ENCODE data around the gene YJEFN3.

YJEFN3 gene

GRCh38 chr19:19552798-19553197, 24.1 kb downstream of the YJEFN3 start:
- H3K4me3 ChIP-seq (ENCODE audit: low read depth, low read length): no peak overlapping the region
- DNase-seq (ENCODE audit: low read depth, low spot score): no peak
- POLR2A ChIA-PET: interaction anchor here (0.6 kb wide), 1 partner anchor 379 kb away, joined by 4 read pairs; no protein-coding TSS in a partner anchor
- CTCF ChIA-PET: interaction anchor here (1.0 to 11.6 kb wide), 25 partner anchors 9 to 405 kb away, joined by 3 to 142 read pairs (median 5); partner anchors contain the start of genes GMIP and YJEFN3
- TF ChIP-seq CTCF (IDR thresholded peaks at IDR 0.05; ENCODE audit: insufficient read depth, low read length, missing control alignments): peak; percentile 79

GRCh38 chr19:19553670-19554069, 25.0 kb downstream of the YJEFN3 start:
- H3K4me3 ChIP-seq (ENCODE audit: low read depth, low read length): no peak overlapping the region
- ChIA-PET CTCF (interaction anchor here (0.8 to 11.6 kb wide), 34 partner anchors 8 to 405 kb away, joined by 3 to 142 read pairs (median 6); partner anchors contain the start of genes LPAR2, NDUFA13, PBX4 and TSSK6), POLR2A (no interaction called here)
- no peak for DNase-seq (ENCODE audit: low read depth, low spot score)
- no peak for TF ChIP-seq CTCF (IDR thresholded peaks at IDR 0.05; ENCODE audit: insufficient read depth, low read length, missing control alignments)

DNA sequence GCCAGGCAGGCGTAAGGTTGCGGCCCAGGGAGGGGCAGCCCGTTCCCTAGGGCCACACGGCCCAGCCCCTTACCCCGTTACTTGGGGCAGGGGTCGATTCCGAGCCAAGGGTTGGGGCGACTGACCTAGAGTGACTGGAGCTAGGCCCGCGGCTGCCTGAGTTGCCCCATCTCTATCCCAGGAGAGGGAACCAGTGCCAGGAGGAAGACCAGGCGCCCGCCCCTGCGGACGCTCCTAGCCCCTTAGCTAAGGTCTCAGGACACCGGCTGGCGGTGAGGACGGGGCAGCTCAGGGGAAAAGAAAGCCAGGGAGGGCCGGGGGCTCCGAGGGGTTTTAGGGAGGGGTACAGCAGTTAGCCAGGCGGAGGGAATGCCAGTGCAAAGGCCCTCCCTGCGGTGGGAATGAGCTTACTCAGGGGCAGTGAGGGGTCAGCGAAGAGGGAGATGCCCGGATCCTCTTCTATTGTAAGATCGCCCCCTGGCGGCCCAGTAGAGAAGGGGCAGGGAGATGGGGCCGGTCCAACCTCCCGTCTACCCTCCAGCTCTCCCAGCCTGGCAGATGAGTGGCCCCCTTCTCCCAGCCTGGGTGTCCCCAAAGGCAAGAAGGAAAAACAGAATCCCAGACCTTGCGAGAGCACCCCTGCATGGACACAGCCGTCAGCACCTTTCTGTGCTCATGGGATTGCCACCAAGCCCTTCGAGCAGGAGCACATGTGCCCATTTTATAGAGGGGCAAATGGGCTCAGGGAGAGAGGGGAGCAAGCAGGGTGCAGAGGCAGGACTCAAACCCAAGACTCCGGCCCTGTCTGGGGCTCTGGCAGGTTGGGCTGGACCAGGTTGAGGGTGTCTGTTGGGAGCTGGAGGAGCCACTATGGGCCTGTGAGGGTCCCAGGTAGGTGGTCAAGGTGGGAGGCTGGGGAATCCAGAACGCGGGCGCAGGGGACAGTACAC, 25.6 kb downstream of the YJEFN3 start:
- ChIA-PET POLR2A (no interaction called here), CTCF (interaction anchor here (0.7 to 11.6 kb wide), 30 partner anchors 8 to 404 kb away, joined by 3 to 142 read pairs (median 5); partner anchors contain the start of genes LPAR2, NDUFA13, PBX4 and TSSK6)
- TF ChIP-seq CTCF (IDR thresholded peaks at IDR 0.05; ENCODE audit: insufficient read depth, low read length, missing control alignments): peak; percentile 73
- no peak overlapping the region for H3K4me3 ChIP-seq (ENCODE audit: low read depth, low read length)
- no peak for DNase-seq (ENCODE audit: low read depth, low spot score)

GRCh38 chr19:19558055-19558454, 29.3 kb downstream of the YJEFN3 start:
- CTCF ChIA-PET: interaction anchor here (1.3 kb wide), 1 partner anchor 86 kb away, joined by 4 read pairs; no protein-coding TSS in a partner anchor
- no peak overlapping the region for H3K4me3 ChIP-seq (ENCODE audit: low read depth, low read length)
- no peak for DNase-seq (ENCODE audit: low read depth, low spot score)
- TF ChIP-seq CTCF (IDR thresholded peaks at IDR 0.05; ENCODE audit: insufficient read depth, low read length, missing control alignments): no peak
- POLR2A ChIA-PET: no interaction called here

GRCh38 chr19:19558636-19559035, 29.9 kb downstream of the YJEFN3 start:
- no peak overlapping the region for H3K4me3 ChIP-seq (ENCODE audit: low read depth, low read length)
- TF ChIP-seq CTCF (IDR thresholded peaks at IDR 0.05; ENCODE audit: insufficient read depth, low read length, missing control alignments): no peak
- no peak for DNase-seq (ENCODE audit: low read depth, low spot score)
- POLR2A ChIA-PET: no interaction called here
- CTCF ChIA-PET: interaction anchor here (1.3 kb wide), 1 partner anchor 86 kb away, joined by 4 read pairs; no protein-coding TSS in a partner anchor

GRCh38 chr19:19559931-19560330, 31.2 kb downstream of the YJEFN3 start:
- no peak overlapping the region for H3K4me3 ChIP-seq (ENCODE audit: low read depth, low read length)
- ChIA-PET CTCF (interaction anchor here (1.8 to 4.8 kb wide), 2 partner anchors 8 to 28 kb away, joined by 11 to 31 read pairs; no protein-coding TSS in a partner anchor), POLR2A (no interaction called here)
- DNase-seq (ENCODE audit: low read depth, low spot score): no peak
- no peak for TF ChIP-seq CTCF (IDR thresholded peaks at IDR 0.05; ENCODE audit: insufficient read depth, low read length, missing control alignments)

Measured in AG04449 (cell line).